Measurements from ENCODE around the gene CCT7. TPM values are rescaled to one million over a fixed set of nuclear protein-coding genes. Genes with fewer than 3 reads are reported as not detected.

CCT7 gene
- total RNA-seq (100 to 1,000 TPM; 129 to 207 TPM), polyA plus RNA-seq (100 to 1,000 TPM; 163 to 193 TPM)
- long read RNA-seq, donor 1, transcript CCT7-201 (12 exons, 1,916 nt), result major isoform, 51 of 97 reads
- long read RNA-seq, donor 1, partial matches to known transcripts, result 40 of 97 reads
- long read RNA-seq, donor 1, other reads (novel, unspliced or antisense), result 0 of 97 reads
- long read RNA-seq, donor 2, transcript CCT7-201 (12 exons, 1,916 nt), result major isoform, 14 of 67 reads
- long read RNA-seq, donor 2, partial matches to known transcripts, result 49 of 67 reads
- long read RNA-seq, donor 2, other reads (novel, unspliced or antisense), result 0 of 67 reads
- long read RNA-seq, donor 3, transcript CCT7-201 (12 exons, 1,916 nt), result major isoform, 25 of 82 reads
- long read RNA-seq, donor 3, partial matches to known transcripts, result 50 of 82 reads
- long read RNA-seq, donor 3, other reads (novel, unspliced or antisense), result 0 of 82 reads
- long read RNA-seq, donor 4, transcript CCT7-201 (12 exons, 1,916 nt), result major isoform, 18 of 98 reads
- long read RNA-seq, donor 4, partial matches to known transcripts, result 77 of 98 reads
- long read RNA-seq, donor 4, other reads (novel, unspliced or antisense), result 0 of 98 reads
- long read RNA-seq, donor 5, transcript CCT7-201 (12 exons, 1,916 nt), result major isoform, 58 of 201 reads
- long read RNA-seq, donor 5, partial matches to known transcripts, result 136 of 201 reads
- long read RNA-seq, donor 5, other reads (novel, unspliced or antisense), result 0 of 201 reads

- H3K9ac ChIP-seq (ENCODE audit: insufficient read depth in 1 of 2, low read length in 2 of 2), result peak within 1 kb of the TSS; percentile 93 to 96
- 0% methylated on average over 69 of the region's 69 CpGs for WGBS, 2 donors
- peak; percentile 89 to 97 (median 95) for DNase-seq
- ATAC-seq (ENCODE audit: insufficient read depth, low FRiP score), result peak; percentile 76
- H3K4me3 ChIP-seq, result peak within 1 kb of the TSS; percentile 76
- peaks cover 5 to 18% (median 13%) of the 10 kb centered on the region in 5 donors for H3K4me1 ChIP-seq (ENCODE audit: control insufficient read depth in 5 of 5, insufficient read depth in 5 of 5, low read length in 5 of 5)
- no peak for TF ChIP-seq CTCF (IDR thresholded peaks at IDR 0.05; ENCODE audit: control extremely low read depth, extremely low read depth)
- no peaks in the 10 kb centered on the region for H3K27me3 ChIP-seq (ENCODE audit: control insufficient read depth in 3 of 3, insufficient read depth in 3 of 3, low read length in 2 of 3)
- peaks cover 0 to 14% (median 8%) of the 10 kb centered on the region in 4 donors for H3K36me3 ChIP-seq (ENCODE audit: control insufficient read depth in 4 of 4, insufficient read depth in 4 of 4, low read length in 4 of 4)
- H3K27ac ChIP-seq (ENCODE audit: low read depth in 1 of 2, low read length in 1 of 2), result peak within 1 kb of the TSS; percentile 84 to 94
- H3K9me3 ChIP-seq (ENCODE audit: control insufficient read depth in 4 of 4, insufficient read depth in 3 of 4, low read length in 3 of 4), result no peaks in the 10 kb centered on the region
Observed at GRCh38 chr2:73233932-73234832, at the start of gene CCT7. TSS of gene CCT7 (plus strand) at chr2:73234308. CDS start at chr2:73234379, 71 bp downstream.

- no peak overlapping the region for H3K4me3 ChIP-seq
Observed at GRCh38 chr2:73185965-73186364, 48.1 kb upstream of the CCT7 start.

GRCh38 chr2:73187549-73187948, 46.6 kb upstream of the CCT7 start:
- DNase-seq (no peak), ATAC-seq (ENCODE audit: insufficient read depth, low FRiP score) (no peak)
- H3K9ac ChIP-seq (ENCODE audit: insufficient read depth in 1 of 2, low read length in 2 of 2), result no peak overlapping the region
- WGBS, 2 donors, result 50 to 54% methylated on average over 2 of the region's 2 CpGs
- H3K36me3 ChIP-seq (ENCODE audit: control insufficient read depth in 4 of 4, insufficient read depth in 4 of 4, low read length in 4 of 4), result no peaks in the 10 kb centered on the region
- peaks cover 0 to 2% (median 0%) of the 10 kb centered on the region in 3 donors for H3K27me3 ChIP-seq (ENCODE audit: control insufficient read depth in 3 of 3, insufficient read depth in 3 of 3, low read length in 2 of 3)
- peaks cover 0 to 6% (median 1%) of the 10 kb centered on the region in 4 donors for H3K9me3 ChIP-seq (ENCODE audit: control insufficient read depth in 4 of 4, insufficient read depth in 3 of 4, low read length in 3 of 4)
- H3K27ac ChIP-seq (ENCODE audit: low read depth in 1 of 2, low read length in 1 of 2), result no peak overlapping the region
- TF ChIP-seq CTCF (IDR thresholded peaks at IDR 0.05; ENCODE audit: control extremely low read depth, extremely low read depth), result no peak
- no peak overlapping the region for H3K4me3 ChIP-seq
- no peaks in the 10 kb centered on the region for H3K4me1 ChIP-seq (ENCODE audit: control insufficient read depth in 5 of 5, insufficient read depth in 5 of 5, low read length in 5 of 5)

More at GRCh38 chr2:73185965-73186364, 48.1 kb upstream of the CCT7 start:
- TF ChIP-seq CTCF (IDR thresholded peaks at IDR 0.05; ENCODE audit: control extremely low read depth, extremely low read depth), result no peak
- no peak overlapping the region for H3K9ac ChIP-seq (ENCODE audit: insufficient read depth in 1 of 2, low read length in 2 of 2)
- WGBS, 2 donors, result 91 to 98% methylated on average over 2 of the region's 2 CpGs
- H3K4me1 ChIP-seq (ENCODE audit: control insufficient read depth in 5 of 5, insufficient read depth in 5 of 5, low read length in 5 of 5), result no peaks in the 10 kb centered on the region
- H3K27ac ChIP-seq (ENCODE audit: low read depth in 1 of 2, low read length in 1 of 2), result no peak overlapping the region
- H3K36me3 ChIP-seq (ENCODE audit: control insufficient read depth in 4 of 4, insufficient read depth in 4 of 4, low read length in 4 of 4), result no peaks in the 10 kb centered on the region
- ATAC-seq (ENCODE audit: insufficient read depth, low FRiP score), result no peak
- no peak for DNase-seq
- H3K9me3 ChIP-seq (ENCODE audit: control insufficient read depth in 4 of 4, insufficient read depth in 3 of 4, low read length in 3 of 4), result peaks cover 0 to 6% (median 1%) of the 10 kb centered on the region in 4 donors
- H3K27me3 ChIP-seq (ENCODE audit: control insufficient read depth in 3 of 3, insufficient read depth in 3 of 3, low read length in 2 of 3), result peaks cover 0 to 2% (median 0%) of the 10 kb centered on the region in 3 donors
